Liver (tissue), 9 donors: ENCODE data around the gene HSD17B12. TPM values are rescaled to one million over a fixed set of nuclear protein-coding genes. Genes with fewer than 3 reads are reported as not detected.

Experiments
- DNase-seq: peaks from one replicate; pipeline ENCODE4 v3.0.0-alpha.2; 2017; ENCODE audit warnings: low spot score
- H3K27ac ChIP-seq, 2 donors: one replicate each; pipeline ENCODE4 v1.7.0; 2013; ENCODE audit warnings: inconsistent platforms in 2 of 2, low read length in 2 of 2, control low read depth in 1 of 2, low read depth in 1 of 2, mild to moderate bottlenecking in 1 of 2
- H3K27me3 ChIP-seq, 4 donors: one replicate each; pipeline versions ENCODE4 v1.6.1 to v1.7.0; 2013; ENCODE audit warnings: low read length in 3 of 4, inconsistent platforms in 1 of 4, mild to moderate bottlenecking in 1 of 4, moderate library complexity in 1 of 4; ENCODE audit not compliant: control insufficient read depth in 4 of 4, insufficient read depth in 4 of 4
- H3K36me3 ChIP-seq, 4 donors: one replicate each; pipeline versions ENCODE4 v1.6.1 to v1.7.0; 2013; ENCODE audit warnings: low read length in 3 of 4, mild to moderate bottlenecking in 3 of 4, low read depth in 1 of 4, moderate library complexity in 1 of 4; ENCODE audit not compliant: control insufficient read depth in 4 of 4, insufficient read depth in 3 of 4
- H3K4me1 ChIP-seq, 4 donors: one replicate each; pipeline versions ENCODE4 v1.6.1 to v1.7.0; 2013; ENCODE audit warnings: low read length in 3 of 4, mild to moderate bottlenecking in 3 of 4, moderate library complexity in 1 of 4; ENCODE audit not compliant: control insufficient read depth in 4 of 4, insufficient read depth in 4 of 4
- H3K4me3 ChIP-seq, 3 donors: one replicate each; pipeline versions ENCODE4 v1.6.1 to v1.7.0; 2013; ENCODE audit warnings: low read length in 3 of 3, control low read depth in 1 of 3, low read depth in 1 of 3, mild to moderate bottlenecking in 1 of 3
- H3K9ac ChIP-seq, 2 donors: one replicate each; pipeline ENCODE4 v1.7.0; 2013; ENCODE audit warnings: low read length in 2 of 2, mild to moderate bottlenecking in 2 of 2, moderate library complexity in 2 of 2, control low read depth in 1 of 2, low read depth in 1 of 2
- H3K9me3 ChIP-seq, 4 donors: one replicate each; pipeline versions ENCODE4 v1.6.1 to v1.7.0; 2013; ENCODE audit warnings: low read length in 3 of 4; ENCODE audit not compliant: control insufficient read depth in 4 of 4
- ATF3 ChIP-seq: IDR thresholded peaks from 2 replicates; pipeline ENCODE4 v1.6.1; 2016; ENCODE audit warnings: antibody characterized with exemption
- CTCF ChIP-seq: fragments of 150-350 bp; IDR thresholded peaks from 2 replicates; pipeline ENCODE4 v1.5.1; 2017; ENCODE audit warnings: improper control_type of control experiment, low read depth, low read length; ENCODE audit not compliant: missing input control
- EGR1 ChIP-seq, 2 donors: IDR thresholded peaks; 2 replicates each; pipeline ENCODE4 v1.6.1; 2016 to 2018; ENCODE audit warnings: antibody characterized with exemption in 2 of 2, low read depth in 2 of 2
- FOXA1 ChIP-seq: IDR thresholded peaks from 2 replicates; pipeline ENCODE4 v1.6.1; 2016; ENCODE audit warnings: antibody characterized with exemption
- FOXA2 ChIP-seq: IDR thresholded peaks from 2 replicates; pipeline ENCODE4 v1.6.1; 2016; ENCODE audit warnings: antibody characterized with exemption
- GABPA ChIP-seq, 2 donors: IDR thresholded peaks in 1 of 2; conservative IDR thresholded peaks in 1 of 2; 2 replicates each; pipeline ENCODE4 v1.6.1; 2016; ENCODE audit warnings: antibody characterized with exemption in 2 of 2, mild to moderate bottlenecking in 1 of 2, moderate library complexity in 1 of 2
- HNF4A ChIP-seq, 2 donors: conservative IDR thresholded peaks; 2 replicates each; pipeline ENCODE4 v1.6.1; 2016; ENCODE audit warnings: antibody characterized with exemption in 2 of 2, mild to moderate bottlenecking in 2 of 2
- HNF4G ChIP-seq: IDR thresholded peaks from 2 replicates; pipeline ENCODE4 v1.6.1; 2016; ENCODE audit warnings: antibody characterized with exemption
- JUND ChIP-seq, 2 donors: IDR thresholded peaks; 2 replicates each; pipeline ENCODE4 v1.6.1; 2016; ENCODE audit warnings: antibody characterized with exemption in 2 of 2
- MAX ChIP-seq: IDR thresholded peaks from 2 replicates; pipeline ENCODE4 v1.6.1; 2016; ENCODE audit warnings: antibody characterized with exemption
- RAD21 ChIP-seq, 2 donors: IDR thresholded peaks; 2 replicates each; pipeline ENCODE4 v1.6.1; 2016; ENCODE audit warnings: antibody characterized with exemption in 2 of 2, mild to moderate bottlenecking in 2 of 2
- REST ChIP-seq: IDR thresholded peaks from 2 replicates; pipeline ENCODE4 v1.6.1; 2016; ENCODE audit warnings: antibody characterized with exemption, mild to moderate bottlenecking
- RXRA ChIP-seq, 2 donors: IDR thresholded peaks; 2 replicates each; pipeline ENCODE4 v1.6.1; 2017 to 2018; ENCODE audit warnings: antibody characterized with exemption in 2 of 2, mild to moderate bottlenecking in 1 of 2
- SP1 ChIP-seq: IDR thresholded peaks from 2 replicates; pipeline ENCODE4 v1.6.1; 2018; ENCODE audit warnings: antibody characterized with exemption, mild to moderate bottlenecking
- TAF1 ChIP-seq: conservative IDR thresholded peaks from 2 replicates; pipeline ENCODE4 v1.6.1; 2016; ENCODE audit warnings: antibody characterized with exemption, mild to moderate bottlenecking
- YY1 ChIP-seq: IDR thresholded peaks from 2 replicates; pipeline ENCODE4 v1.6.1; 2016; ENCODE audit warnings: antibody characterized with exemption, mild to moderate bottlenecking
- ZBTB33 ChIP-seq: IDR thresholded peaks from 2 replicates; pipeline ENCODE4 v1.6.1; 2016; ENCODE audit warnings: antibody characterized with exemption
- WGBS: extraction: QIAGEN DNeasy Blood & Tissue Kit; methylation state at CpG from one replicate; pipeline ENCODE4 v1.1.7; 2013; 5-methylcytosine and 5-hydroxymethylcytosine counted together
- polyA plus RNA-seq, 2 donors: library from polyadenylated mRNA; stranded (reverse) in 1 of 2; unstranded in 1 of 2; fragments of 200-250 nt in 1 of 2; fragments of >200 nt in 1 of 2; fragmentation: Nextera tagmentation in 1 of 2; extraction: Ambion mirVana in 1 of 2; gene quantifications; one replicate each; pipeline versions ENCODE4 v1.2.1 to v1.2.3, GENCODE V29; 2013 to 2015
- total RNA-seq, 2 donors: library from RNA; depleted of rRNA; stranded (reverse); fragments of >200 nt; gene quantifications; one replicate each; pipeline ENCODE4 v1.2.3, GENCODE V29; 2014
- donor health status: healthy.
- donor health status: healthy.
- donor health status: healthy.
- donor health status: healthy.
- donor health status: healthy.

HSD17B12 gene
- total and polyA plus RNA-seq, 4 donors: 50.3 to 126 (median 68.3) TPM

GRCh38 chr11:43631732-43632131 is 48.8 kb upstream of the HSD17B12 start:
- Histone ChIP-seq H3K27ac (no peak overlapping the region), H3K9me3 (no peaks in the 10 kb centered on the region), H3K27me3 (peaks cover 0 to 5% (median 3%) of the 10 kb centered on the region in 4 donors), H3K4me3 (no peak overlapping the region), H3K36me3 (no peaks in the 10 kb centered on the region), H3K9ac (no peak overlapping the region), H3K4me1 (no peaks in the 10 kb centered on the region)
- TF ChIP-seq JUND (IDR thresholded peaks at IDR 0.05): no peak
- no peak for TF ChIP-seq SP1
- TF ChIP-seq EGR1 (IDR thresholded peaks at IDR 0.05; ENCODE audit: low read depth in 2 of 2): no peak
- TF ChIP-seq RAD21 (IDR thresholded peaks at IDR 0.05): no peak
- TF ChIP-seq ATF3: no peak
- no peak for TF ChIP-seq MAX
- no peak for TF ChIP-seq RXRA (IDR thresholded peaks at IDR 0.05)
- TF ChIP-seq REST: no peak
- TF ChIP-seq ZBTB33: no peak
- 25% methylated on average over 14 of the region's 14 CpGs for WGBS
- no peak for DNase-seq

GRCh38 chr11:43632181-43632580 is 48.4 kb upstream of the HSD17B12 start:
- Histone ChIP-seq H3K4me3 (no peak overlapping the region), H3K27ac (no peak overlapping the region), H3K4me1 (no peaks in the 10 kb centered on the region), H3K9me3 (no peaks in the 10 kb centered on the region), H3K9ac (no peak overlapping the region), H3K36me3 (no peaks in the 10 kb centered on the region), H3K27me3 (peaks cover 0 to 5% (median 3%) of the 10 kb centered on the region in 4 donors)
- no peak for DNase-seq
- no peak for TF ChIP-seq REST
- TF ChIP-seq RXRA (IDR thresholded peaks at IDR 0.05): no peak
- TF ChIP-seq HNF4G: no peak
- TF ChIP-seq HNF4A (conservative IDR thresholded peaks at IDR 0.05): no peak
- no peak for TF ChIP-seq FOXA1
- TF ChIP-seq CTCF: no peak
- no peak for TF ChIP-seq SP1
- no peak for TF ChIP-seq YY1
- TF ChIP-seq MAX: no peak
- TF ChIP-seq ATF3: no peak
- TF ChIP-seq TAF1: no peak
- TF ChIP-seq RAD21 (IDR thresholded peaks at IDR 0.05): no peak
- TF ChIP-seq GABPA (IDR thresholded peaks at IDR 0.05 in 1 of 2, conservative IDR thresholded peaks at IDR 0.05 in 1 of 2): no peak
- TF ChIP-seq FOXA2: no peak
- 18% methylated on average over 3 of the region's 3 CpGs for WGBS
